ENCODE results near the gene COL23A1. TPM values are rescaled to one million over a fixed set of nuclear protein-coding genes. Genes with fewer than 3 reads are reported as not detected.
A peak's percentile ranks its signal among the peaks of the same experiment; 100 is the strongest.

Gene COL23A1
- total and polyA plus RNA-seq, 2 of the 8 experiments (the other 6 are each of a cell fraction or from before 2014, with no cell fraction given) = 3.1 to 4.7 TPM

DNA sequence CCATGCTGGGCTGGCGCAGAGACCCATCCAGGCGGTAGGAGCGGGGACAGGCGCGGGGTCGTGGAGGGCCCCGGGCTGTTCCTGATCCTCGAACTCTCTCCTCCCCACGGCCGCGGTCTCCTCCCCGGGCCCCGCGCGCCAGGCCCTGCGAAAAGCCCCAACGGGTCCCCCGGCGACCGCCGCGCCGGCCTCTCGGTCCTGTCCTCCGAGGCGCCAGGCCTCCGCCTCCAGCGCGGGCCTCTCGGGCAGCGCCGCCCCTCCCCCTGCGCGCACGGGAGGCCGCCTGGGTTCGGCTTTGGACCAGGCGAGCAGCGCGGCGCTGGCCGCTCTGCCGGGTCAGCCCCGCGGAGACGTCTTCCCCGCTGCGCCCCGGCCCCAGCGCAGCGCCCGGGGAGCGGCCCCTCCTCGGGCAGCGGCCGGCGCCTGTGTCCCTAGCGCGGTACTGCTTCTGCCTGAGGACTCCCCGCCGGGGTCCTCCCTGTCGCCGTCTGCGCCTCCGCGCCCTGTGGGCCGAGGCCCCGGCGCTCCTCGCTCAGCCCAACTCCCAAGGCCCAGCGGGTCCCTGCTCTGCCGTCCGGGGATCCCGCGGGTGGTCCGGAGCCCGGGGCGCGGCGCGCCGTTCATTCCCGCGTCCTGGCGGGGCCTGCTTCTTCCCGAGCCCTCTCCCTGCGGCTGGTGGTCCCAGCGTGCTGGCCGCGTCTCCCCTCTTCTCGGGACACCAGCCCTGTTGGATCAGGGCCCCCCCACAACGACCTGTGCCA, 13.4 kb downstream of the COL23A1 start (continued):
- TF ChIP-seq CHD2 (IDR thresholded peaks at IDR 0.05; ENCODE audit: low read length) = no peak
- no peak for TF ChIP-seq GABPA (IDR thresholded peaks at IDR 0.05; ENCODE audit: borderline replicate concordance, insufficient read depth, low read length)
- peak; percentile 51; the same call in 1 of the 2 replicates for TF ChIP-seq PHF8 (conservative IDR thresholded peaks at IDR 0.05; ENCODE audit: low read depth, low read length)
- TF ChIP-seq MAX (IDR thresholded peaks at IDR 0.05) = no peak
- no peak for TF ChIP-seq SP1 (IDR thresholded peaks at IDR 0.05; ENCODE audit: low read depth, low read length)

Data from H1 (cell line).